Glomerular visceral epithelial cell (primary cell): ENCODE data around the gene TBC1D24.
"Not testable (repeated sequence)": the region's sequence is repeated elsewhere in the genome, so short reads cannot be mapped to it uniquely, and the experiment has no call there.

Experiments
- DNase-seq: peaks from one replicate; pipeline ENCODE4 v3.0.0-alpha.2; 2016; ENCODE audit errors: extremely low spot score

Gene TBC1D24

DNA sequence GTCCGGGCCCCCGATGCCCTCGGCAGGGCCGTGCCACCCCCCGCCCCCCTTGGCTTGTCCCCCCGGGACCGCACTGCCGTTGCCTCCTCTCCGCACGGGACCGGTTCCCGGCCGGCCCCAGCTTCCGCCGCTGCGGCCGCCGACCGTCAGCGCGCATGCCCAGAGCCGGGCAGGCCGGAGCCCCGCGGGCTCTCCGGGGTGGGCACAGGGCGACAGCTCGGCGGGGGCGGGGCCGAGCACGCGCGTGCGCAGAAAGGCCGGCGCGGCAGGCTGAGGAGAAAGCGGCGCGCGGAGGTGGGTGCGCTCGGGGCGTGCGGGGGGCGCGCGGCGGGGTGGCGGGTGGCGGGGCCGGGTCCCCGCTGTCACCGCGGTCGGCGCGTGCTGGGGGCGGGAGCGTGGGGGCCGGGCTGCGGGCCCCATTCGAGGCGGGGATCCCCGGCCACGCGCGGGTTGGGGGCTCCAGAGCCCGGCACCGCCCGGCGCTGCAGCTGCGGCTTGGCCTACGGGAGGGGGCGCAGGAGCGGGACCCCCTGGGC lies at the start of gene TBC1D24:
Gene TBC1D24 (plus strand): TSS at position 251 of the 536 bp plus-strand sequence. CDS start 21,022 bp downstream, outside the sequence.
- DNase-seq = peak; percentile 86

DNA sequence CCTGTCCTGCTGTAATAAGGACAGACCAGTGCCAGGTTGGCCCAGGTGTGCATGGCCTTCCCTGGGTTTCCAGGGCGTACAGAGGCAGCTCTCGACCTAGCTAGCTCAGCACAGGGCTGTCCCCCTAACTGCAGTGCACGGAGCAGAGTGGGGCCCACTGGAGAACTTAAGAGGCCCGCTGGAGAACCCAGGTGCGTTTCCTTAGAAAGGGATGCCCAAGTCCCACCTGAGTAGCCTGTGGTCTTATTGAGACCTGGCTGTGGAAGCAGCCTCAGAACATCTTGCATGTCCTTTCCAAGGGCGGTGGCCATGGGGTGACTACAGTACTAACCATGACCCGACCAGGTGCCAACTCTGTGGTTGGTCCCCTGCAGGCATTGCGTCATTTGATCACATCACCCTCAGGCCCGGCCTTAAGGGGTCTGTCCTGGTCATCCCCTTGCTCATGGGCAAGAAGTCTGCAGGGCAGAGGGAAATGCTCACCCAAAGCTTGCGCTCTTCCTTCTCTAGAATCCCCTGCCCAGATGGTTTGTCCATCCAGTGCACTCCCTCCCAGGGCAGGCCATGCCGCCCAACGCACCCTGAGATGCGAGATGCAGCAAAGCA lies 49.0 kb upstream of the TBC1D24 start:
- DNase-seq = no peak

DNA sequence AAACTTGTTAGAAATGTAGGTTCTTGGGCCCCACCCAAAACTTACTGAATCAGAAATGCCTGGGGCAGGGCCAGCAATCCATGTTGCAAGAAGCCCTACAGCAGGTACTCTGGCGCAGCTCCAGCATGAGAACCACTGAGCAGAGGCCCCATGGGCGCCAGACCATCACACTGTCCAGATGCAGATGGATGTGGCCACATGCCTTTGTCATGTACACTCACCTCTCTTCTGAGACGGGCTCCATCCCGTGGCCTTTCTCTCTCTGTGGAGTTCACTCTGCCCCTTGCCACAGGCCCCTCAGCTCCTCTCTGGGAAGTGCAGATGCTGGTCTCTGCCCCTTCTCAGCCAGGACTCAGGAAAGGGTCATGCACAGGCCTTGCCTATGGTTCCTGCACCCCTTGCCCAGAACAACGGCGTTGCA lies 48.0 kb upstream of the TBC1D24 start:
- DNase-seq = peak; percentile 63

DNA sequence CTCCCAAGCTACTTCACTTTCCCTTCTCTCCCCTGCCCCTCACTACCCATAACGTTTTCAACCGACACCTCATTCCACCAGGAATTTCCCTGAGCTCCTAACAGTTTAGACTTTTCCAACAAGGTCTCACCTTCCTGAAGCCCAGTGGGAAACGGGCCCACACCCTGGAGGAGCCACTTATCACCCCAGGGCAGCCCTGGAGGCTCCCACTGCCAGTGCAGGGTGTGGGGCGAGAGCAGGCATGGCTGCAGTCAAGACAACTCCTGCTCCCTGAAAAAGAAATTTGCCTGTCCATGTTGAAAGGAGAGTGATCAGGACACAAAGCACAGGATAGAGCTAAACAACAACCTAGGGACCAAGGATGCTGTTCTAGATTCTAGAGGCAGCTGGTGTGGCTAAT lies 47.4 kb upstream of the TBC1D24 start:
- no peak for DNase-seq

DNA sequence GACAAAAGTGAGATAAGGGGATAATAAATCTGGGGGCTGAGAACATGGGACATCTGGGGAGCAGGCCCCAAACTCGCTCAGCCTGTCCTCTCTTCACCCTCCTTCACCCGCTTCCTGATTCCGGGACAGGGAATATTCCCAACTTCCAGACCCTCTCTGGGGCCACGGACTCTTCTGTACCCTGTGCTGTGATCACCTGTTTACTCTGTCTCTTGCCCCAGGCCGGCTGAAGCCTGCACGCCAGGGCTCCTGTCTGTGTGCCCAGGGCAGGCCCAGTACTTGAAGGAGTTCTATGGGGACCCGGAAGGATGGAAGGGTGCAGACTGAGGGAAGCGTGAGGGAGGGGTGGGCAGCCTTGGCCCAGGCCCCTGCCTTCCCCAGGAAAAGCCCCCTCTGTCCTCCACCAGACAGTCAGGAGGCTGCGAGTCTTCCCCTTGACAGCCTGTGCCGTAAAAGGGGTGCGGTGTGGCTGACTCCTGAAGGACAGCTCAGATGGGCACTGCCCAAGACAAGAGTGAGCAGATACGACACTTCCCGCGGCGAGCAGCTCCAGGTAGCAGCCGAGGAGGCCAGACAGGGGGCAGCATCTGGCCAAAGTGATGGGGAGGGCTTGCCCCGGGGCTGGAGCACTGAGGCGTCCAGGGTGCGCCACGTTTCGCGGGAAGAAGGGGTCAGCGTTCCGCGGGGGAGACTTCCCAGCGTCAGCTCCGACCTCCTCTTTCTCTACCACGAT lies 46.7 kb upstream of the TBC1D24 start:
- DNase-seq = peak; percentile 23

DNA sequence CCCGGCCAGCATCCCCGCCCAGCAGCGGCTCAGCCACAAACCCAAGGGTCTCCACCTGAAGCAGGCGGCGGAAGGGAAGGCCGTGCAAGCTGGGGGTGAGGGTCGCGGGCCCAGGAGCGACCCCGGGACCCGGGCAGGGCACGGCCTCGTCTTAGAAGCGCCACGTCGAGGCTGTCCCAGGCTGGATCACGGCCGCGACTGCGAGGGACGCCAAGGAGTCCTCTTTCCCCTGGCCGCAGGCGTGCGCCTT lies 46.2 kb upstream of the TBC1D24 start:
- no peak for DNase-seq

DNA sequence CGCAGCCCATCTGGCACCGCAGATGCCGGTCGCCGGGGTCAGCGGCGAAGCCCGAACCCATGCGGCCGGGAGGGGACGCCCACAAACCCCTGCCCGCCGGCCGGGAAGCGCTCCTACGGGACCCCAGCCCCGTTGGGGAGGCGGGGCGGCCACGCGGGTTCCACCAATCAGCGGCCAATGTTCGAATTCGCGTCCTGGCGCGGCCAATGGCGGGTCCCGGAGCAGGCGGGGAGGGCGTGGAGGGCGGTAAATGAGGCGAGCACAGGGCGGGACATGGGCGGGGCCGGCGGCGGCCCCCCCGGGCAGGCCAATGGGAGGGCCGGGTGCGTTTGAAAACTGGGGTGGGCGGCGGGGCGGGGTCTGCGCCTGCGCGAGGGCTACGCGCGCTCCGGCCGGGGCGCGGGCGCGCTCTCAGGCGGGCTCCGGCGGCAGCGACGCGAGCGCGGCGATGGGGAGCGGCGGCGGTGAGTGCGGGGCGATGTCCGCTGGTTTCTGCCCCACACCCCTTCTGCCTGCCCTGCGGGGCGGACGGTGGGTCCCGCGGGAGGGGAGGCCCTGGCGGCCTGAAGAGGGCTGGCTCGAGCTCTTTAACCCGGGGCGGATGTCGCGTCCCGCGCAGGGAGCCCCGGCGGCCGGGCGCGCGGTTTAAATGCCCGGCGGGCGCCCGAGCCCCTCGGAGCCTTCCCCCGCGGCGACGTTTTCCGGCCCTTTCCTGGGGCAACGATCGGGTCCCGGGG lies 45.7 kb upstream of the TBC1D24 start, which contains the start of gene CCNF:
Gene CCNF (plus strand): TSS at position 414 of the 737 bp plus-strand sequence. CDS start 35 bp downstream, at position 449.
- DNase-seq = peak; percentile 96

DNA sequence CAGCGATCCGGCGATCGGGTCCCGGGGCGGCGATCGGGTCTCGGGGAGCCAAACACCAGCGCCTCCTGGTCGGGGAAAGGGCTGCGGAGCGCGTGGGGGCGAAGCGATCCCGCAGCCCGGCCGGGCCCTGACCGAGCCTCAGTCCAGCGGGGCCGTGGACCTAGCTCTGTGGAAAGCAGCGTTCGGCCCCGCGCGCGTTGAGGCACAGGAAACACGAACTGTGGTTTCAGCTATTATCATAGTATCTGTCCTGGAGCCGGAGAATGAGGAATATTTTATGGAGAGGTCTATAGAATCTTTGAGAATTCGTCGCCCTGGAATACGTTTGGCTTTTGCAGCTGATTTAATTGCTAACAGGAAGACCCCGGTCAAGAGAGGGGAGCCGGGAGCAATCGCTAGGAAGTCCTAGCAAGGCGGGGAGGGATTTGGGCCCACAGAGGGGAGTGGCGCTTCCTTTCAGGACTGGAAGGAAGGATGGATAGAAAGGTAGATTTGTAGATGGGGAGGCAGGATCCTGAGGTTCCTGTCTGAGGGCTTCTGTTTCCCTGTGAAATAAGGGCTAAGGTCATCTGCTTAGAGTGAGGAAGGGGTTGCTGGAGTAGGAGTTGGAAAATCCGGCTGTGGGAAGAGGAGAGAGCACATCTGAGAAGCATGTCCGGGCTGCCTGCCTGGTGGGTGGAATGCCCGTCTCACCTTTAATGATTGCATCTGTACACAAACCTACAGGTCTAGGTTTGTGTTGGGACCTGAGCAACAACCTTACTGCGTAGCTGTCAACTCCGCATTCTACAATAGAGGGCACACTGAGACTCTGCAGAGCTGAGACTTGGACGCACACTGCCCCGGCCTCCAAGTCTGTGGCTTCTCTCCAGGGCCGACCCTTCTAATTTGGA lies 44.9 kb upstream of the TBC1D24 start:
- DNase-seq = peak; percentile 23

DNA sequence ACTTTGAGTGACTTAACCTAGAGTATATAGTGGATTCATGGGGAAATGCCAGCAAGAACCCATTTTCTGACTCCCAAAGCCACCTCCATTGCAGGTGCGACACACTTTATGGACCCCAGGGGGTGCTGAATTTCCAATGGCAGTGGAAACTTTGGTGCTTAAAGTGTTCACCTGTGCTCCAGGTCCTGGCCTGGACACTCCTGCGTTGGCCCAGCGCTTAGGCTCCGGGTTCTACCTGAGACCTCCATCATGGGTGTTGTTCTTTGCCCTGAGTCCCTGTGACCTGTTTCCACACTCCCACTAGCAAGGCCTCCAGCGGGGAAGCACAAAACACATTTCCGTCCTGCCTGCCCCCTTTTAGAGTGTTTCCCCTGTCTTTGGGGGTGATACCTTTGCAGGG lies 42.6 kb upstream of the TBC1D24 start:
- no peak for DNase-seq

DNA sequence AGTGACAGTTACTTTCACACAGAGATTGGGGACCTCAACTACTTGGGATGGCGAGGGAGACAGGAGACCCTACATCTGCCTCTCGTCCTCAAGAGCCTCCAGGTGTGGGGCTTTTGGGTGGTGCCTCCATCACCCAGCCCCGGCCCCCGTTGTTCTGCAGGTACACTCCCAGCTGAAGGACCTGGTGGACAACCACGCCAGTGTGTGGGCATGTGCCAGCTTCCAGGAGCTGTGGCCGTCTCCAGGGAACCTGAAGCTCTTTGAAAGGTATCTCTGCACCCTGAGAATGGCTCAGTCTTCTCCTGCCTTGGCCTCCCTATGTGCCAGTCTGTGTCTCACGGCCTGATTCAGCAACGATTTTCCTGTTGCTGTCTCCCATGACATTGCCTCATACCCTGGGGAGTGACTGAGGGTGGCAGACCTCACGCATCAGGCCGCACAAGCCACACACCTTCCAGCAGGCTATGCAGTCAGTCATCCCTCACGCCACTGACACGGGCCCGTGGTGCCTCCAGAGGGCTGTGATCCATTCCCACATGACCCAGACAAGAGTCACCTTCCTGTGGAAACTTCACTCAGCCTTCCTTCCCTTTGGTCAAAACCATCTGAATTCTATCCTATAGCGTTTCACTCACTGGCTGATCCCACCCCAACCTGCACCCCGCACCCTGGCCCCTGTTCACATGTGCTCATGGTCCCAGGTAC lies 42.0 kb upstream of the TBC1D24 start:
- DNase-seq = no peak

DNA sequence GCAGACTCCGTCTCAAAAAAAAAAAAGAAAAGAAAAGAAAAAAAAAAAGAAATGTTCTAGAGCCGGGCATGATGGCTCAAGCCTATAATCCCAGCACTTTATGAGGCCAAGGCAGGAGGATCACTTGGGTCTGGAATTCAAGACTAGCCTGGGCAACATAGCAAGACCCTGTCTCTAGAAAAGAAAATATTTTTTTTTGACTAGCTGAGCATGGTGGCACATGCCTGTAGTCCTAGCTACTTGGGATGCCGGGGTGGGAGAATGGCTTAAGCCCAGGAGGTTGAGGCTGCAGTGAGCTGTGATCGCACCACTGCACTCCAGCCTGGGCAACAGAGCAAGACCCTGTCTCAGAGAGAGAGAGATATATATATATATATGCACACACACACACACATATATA lies 39.7 kb upstream of the TBC1D24 start:
- DNase-seq = not testable (repeated sequence)

DNA sequence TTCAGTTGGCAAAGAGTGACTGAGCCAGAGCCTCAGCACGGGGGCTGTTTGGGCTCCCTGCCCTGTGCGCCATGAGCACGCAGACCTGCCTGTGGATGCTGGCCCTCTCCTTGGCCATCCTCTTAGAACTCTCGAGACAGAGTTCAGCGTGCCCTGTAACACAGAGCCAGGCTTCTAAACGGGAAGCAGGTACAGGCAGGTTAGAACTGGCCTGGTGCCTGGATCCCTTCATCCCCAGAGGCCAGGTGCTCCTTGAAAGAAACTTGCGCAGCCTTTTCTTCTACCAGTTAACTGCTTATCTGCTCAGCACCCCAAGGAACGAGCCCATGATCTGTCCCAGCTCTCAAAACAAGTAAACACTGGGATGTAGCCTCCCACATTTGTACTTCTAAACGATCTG lies 38.8 kb upstream of the TBC1D24 start:
- no peak for DNase-seq

DNA sequence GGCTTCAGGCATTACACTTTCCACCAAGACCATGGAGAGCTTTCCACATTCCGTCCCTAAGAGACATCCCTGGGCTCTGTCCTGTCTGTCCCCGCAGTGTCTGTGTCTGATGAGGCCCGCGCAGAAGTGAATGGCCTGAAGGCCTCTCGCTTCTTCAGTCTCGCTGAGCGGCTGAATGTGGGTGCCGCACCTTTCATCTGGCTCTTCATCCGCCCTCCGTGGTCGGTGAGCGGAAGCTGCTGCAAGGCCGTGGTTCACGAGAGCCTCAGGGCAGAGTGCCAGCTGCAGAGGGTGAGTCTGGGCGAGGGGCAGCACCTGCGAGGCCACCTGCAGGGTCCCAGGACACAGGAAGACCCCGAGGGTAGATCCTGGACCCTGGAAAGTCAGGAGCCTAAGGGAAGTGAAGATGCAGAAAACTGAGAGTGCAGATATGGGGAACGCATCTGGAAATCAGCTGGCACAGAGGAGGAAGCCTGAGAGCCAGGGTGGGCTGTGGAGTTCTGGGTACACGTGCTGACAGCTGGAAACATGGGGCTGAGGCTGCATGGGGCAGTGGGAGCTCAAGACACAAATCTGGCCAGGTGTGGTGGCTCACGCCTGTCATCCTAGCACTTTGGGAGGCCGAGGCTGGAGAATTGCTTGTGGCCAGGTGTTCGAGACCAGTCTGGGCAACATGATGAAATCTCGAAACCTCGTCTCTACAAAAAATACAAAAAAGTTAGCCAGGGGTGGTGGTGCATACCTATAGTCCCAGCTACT lies 37.7 kb upstream of the TBC1D24 start:
- no peak for DNase-seq

DNA sequence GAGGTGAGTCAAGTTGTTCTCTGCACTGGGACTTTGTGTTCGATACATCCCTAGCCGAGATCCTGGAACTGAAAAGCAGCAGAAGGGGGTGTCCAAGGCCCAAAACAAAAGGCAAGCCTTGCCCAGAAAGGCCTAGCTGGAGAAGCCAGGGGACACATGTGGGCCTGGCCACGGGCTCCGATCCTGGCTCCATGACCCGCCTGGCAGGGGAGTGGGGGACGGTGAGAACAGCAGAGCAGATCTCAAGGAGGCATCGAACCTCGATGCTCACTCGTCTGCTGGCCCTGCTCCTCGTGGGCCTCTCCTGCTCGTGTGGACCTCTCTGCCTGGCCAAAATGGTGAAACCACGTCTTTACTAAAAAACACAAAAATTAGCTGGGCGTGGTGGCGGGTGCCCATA lies 36.8 kb upstream of the TBC1D24 start:
- DNase-seq = no peak

DNA sequence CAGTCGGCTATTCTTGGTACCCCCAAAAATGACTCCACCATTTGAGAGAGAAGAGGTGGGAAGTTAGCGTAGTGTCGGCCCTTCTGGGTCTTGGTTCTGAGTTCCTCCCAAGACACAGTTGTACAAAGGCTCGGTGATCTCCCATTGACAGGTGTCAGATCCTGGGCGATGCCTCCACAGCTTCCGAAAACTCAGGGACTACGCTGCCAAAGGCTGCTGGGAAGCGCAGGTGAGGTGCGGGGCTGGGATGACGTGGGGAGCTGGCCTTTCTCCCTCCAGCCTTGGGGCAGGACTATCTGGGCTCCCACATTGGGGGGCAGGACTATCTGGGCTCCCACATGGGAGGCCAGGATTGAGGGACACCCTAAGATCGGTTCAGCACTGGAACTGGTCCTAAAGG lies 35.3 kb upstream of the TBC1D24 start:
- DNase-seq = no peak

DNA sequence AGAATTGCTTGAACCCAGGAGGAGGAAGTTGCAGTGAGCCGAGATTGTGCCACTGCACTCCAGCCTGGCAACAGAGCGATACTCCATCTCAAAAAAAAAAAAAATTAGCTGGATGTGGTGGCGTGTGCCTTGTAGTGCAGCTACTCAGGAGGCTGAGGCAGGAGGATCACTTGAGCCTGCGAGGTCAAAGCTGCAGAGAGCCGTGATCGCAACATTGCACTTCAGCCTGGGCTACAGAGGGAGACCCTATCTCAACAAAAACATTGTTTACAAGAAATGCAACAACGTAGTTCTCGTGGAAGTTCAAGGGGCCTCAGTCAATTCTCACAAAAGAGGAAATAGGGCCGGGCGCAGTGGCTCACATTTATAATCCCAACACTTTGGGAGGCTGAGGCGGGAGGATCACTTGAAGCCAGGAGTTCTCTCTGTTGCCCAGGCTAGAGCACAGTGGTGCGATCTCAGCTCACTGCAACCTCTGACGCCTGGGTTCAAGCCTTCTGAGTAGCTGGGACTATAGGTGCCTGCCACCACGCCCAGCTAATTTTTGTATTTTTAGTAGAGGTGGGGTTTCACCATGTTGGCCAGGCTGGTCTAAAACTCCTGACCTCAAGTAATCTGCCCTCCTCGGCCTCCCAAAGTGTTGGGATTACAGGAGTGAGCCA lies 33.7 kb upstream of the TBC1D24 start:
- DNase-seq = not testable (repeated sequence)

DNA sequence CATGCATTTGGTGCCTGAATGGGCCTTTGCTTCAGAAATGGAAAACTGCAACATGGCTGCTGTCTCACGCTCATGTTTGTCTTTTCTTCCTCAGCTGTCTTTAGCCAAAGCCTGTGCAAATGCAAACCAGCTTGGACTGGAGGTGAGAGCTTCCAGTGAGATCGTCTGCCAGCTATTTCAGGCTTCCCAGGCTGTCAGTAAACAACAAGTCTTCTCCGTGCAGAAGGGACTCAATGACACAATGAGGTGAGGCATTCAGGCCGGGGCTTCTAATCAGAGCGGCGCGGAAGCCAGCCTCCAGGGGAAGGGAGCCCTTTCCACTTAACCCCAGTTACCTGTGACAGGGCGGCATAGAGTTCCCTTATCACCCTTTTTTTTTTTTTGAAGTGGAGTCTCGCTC lies 31.4 kb upstream of the TBC1D24 start:
- no peak for DNase-seq

DNA sequence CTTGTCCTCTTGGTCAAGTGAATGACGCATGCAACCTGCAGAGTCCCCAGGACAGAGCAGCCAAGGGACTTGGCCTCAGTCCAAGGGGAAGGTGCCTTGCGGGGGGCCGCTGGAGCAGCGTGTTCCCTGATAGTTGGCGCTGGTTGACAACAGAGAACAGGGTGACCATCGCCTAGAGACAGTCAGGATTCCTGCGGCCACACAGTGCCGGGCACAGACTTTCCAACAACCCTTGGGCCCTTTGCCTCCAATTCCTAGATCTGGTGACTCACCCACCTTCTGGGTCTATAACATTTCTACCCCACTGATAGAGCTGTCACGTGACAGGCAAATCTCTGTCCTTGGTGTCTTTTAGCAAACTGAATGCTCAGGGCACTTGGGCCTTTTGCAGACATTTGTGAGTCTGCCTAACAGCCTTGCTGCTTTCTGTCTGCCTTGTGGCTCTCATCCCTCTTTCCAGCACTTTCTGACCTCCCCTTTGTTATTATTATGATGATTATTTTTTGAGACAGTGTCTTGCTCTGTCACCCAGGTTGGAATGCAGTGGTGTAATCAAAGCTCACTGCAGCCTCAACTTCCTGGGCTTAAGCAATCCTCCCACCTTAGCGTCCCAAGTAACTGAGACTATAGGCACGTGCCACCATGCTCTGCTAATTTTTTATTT lies 26.9 kb upstream of the TBC1D24 start:
- no peak for DNase-seq

DNA sequence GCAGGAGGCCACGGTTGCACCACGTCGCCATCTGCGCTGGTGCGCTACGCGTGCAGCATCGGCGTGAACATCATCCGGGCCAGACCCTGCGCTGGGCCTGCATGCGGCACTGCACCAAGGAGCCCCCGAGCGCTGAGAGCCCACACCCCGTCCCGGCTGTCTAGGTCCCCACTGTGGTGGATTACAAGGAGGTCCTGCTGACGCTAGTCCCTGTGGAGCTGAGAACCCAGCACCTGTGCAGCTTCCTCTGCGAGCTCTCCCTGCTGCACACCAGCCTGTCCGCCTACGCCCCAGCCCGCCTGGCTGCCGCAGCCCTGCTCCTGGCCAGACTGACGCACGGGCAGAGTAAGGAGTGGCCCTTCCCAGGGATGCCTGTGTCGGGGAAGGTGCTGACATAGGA lies 25.8 kb upstream of the TBC1D24 start:
- no peak for DNase-seq
